NCI-H2029 treated with DMSO at 0.1 percent for 48 hours (cell line): ENCODE results near the gene RPS2.
"Not testable (repeated sequence)": the region's sequence is repeated elsewhere in the genome, so short reads cannot be mapped to it uniquely, and the experiment has no call there.

ENCODE experiments used
- DNase-seq: peaks from one replicate; lab custom pipeline; 2025; lab: John Stamatoyannopoulos, UW

RPS2 gene

DNA sequence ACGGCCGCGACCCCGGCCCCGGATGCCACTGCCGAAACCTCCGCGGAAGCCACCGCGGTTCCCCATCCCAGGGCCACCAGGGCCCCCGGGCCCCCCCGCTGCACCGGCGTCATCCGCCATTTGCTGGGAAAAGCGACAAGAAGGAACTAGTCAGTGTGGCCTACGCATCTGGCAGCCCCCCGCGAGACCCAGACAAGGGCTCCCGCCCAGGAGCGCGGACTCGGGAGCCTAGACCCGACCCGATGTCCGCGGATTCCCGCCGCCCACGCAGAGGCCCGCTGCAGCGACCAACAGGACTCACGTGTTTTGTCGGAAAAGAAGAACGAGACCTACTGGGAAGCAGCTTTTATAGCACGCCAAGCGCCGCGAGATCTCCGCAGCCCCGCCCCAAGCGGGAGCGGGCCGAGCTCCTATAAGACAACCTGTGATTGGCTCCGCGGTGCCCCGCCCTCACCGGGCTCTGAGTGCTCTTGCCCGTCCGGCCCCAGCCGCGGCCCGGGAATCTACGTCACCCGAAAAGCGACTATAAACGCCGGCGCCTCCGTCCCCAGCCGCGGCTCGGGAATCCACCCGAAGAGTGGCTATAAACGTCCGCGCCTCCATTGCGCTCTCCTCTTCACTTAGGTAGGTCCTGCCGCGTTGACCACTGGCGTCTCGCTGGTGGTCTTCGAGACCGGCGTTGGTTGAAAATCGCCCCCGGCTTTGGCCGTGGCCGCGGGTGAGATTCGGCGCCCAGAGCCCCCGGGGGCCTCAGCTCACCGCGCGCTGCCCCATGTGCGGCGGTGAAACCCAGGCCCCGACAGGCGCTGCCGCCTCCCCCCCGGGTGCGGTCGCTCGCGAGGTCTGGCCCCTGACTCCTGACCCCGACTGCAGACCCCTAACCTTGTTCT lies at the start of gene RPS2:
RPS2 (minus strand) TSS at position 321 of the 890 bp plus-strand sequence; CDS start at position 120, 201 bp downstream.
- DNase-seq, result peak; percentile 92

- no peak for DNase-seq
These were observed 48.9 kb upstream of the RPS2 start for GRCh38 chr16:2013527-2013926.

GRCh38 chr16:2011726-2012125 lies 47.1 kb upstream of the RPS2 start:
- not testable (repeated sequence) for DNase-seq

DNA sequence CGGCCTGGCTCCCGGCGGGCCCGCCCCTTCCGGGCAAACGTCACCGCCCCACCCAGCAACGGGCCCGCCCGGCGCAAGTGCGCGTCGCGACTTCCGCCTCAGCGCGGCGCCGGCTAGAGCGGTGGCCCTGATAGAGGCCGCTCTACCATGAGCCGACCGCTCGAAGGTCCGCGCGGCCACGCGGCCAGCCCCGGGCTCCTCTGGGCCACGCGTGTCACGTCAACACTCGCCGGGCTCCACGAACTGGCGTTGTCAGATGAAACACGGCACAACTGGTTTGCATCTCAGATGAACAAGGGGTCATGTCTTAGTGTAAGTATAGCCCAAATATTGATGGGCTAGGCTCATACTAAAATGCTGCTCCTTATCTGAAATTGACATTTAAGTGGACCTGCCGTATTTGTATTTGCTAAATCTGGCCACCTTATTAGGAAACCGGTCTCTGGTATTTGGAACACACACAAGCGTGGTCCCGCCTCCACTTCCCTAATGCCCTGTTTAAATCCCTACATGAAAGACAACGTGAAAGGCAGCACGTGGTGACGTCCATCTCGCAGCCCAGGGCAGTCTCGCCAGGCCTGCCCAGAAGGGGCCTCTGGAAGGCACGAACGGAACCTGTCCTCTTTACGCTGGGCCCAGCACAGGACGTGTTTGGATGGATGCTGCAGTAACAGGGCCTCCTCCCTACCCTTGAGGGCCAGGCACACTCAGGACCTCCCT lies 45.3 kb upstream of the RPS2 start, which contains the start of gene ZNF598:
ZNF598 (minus strand) TSS at position 31 of the 720 bp plus-strand sequence.
- peak; percentile 26 for DNase-seq

DNA sequence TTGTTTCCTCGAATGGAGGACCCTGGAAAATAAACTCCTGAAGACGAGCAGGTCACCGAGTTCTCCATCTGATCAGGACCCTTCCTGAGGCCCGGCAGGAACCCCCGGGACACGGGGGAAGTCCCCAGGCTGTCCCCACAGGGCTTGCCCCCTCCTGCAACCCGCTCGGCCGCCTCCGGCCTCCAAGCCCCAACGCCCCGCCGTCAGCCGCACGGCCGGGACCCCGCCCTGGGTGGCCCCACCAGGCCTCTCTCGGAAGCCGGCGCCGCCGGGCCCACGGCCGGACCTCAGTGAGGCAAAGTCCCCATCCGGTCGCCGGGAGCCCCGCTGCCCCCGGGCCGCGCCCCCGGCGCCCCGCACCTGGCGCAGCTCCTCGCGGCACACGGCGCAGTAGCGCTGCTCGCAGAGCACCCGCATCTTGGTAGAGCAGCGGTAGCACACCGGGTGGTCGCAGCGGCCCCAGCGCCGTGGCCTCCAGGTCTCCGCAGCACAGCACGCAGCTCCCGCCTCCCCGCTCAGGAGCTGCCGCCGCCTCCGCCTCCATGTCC lies 44.6 kb upstream of the RPS2 start:
- no peak for DNase-seq

DNA sequence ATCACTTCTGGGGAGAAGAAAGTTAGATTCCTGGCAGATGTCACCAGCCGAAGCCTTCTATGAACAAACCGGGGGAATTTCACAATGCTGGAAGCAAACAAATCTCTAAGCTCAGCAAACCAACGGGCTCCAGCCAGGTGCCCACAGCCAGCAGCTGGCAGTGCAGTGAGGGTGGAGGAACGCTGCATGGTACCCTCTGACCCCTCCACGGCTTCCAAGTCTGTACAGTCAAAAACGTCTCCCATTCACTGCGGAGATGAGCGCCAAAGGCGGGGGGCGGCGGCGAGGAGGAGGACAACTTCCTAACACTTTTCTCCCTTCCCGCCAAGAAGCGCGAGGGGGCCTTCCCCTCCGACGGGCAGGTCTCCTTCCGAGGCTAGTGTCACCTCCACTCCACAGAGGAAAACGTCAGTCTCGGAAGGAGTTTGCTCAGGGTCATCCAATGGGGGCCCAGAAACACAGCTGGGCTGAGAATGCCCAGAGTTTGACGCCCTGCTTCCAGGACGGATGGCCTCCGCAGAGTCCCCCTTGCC lies 44.1 kb upstream of the RPS2 start:
- DNase-seq, result no peak

DNA sequence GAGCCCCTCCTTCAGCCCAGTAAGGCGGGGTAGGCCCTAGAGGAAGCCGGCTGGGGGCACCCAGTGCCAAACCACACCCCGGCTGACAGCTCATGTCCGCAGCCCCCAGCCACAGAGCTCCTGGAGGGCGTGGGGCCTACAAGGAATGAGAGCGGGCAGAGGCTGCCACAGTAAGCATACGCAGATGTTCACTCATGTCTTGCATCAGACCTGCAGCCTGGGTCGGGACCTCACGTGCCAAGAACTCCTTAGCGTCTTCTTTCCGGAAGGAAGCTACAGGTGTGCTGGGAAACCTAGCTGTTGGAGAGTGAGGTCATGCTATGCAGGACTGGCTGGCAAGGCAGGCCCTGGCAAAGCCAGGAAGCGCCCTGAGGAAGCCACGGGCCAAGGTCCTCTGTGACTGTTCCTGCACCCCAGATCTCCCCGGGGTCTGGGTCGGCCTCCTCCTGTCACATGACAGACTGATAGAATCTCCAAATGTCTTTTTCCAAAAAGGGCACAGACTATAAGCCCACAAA lies 43.4 kb upstream of the RPS2 start:
- peak; percentile 24 for DNase-seq

- DNase-seq, result no peak
These were observed 42.6 kb upstream of the RPS2 start for GRCh38 chr16:2007081-2007836.

DNA sequence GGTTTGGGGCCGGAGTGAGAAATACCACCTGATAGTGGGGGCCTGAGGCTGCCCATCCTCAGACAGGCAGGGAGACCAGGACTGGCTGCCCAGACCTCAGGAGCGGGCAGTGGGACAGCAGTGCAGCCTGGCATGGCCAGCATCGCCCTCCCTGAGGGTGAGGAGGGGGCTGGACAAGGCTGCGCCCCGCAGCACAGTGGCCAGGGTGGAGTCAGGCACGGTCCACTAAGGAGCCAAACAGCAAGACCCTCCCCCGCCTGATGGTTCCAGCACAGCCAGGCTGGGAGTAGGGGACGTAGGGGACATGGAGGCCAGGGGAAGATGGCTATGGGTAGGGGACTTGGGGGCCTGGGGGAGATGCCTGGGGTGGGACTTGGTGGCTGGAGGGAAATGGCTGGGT lies 41.7 kb upstream of the RPS2 start:
- DNase-seq, result no peak

GRCh38 chr16:2005646-2006045 lies 41.0 kb upstream of the RPS2 start:
- no peak for DNase-seq

- DNase-seq, result no peak
These were observed 40.3 kb upstream of the RPS2 start for GRCh38 chr16:2004795-2005517.

- DNase-seq, result peak; percentile 56
These were observed 39.4 kb upstream of the RPS2 start for GRCh38 chr16:2003827-2004641.

GRCh38 chr16:2003231-2003826 lies 38.7 kb upstream of the RPS2 start:
- DNase-seq, result no peak

DNA sequence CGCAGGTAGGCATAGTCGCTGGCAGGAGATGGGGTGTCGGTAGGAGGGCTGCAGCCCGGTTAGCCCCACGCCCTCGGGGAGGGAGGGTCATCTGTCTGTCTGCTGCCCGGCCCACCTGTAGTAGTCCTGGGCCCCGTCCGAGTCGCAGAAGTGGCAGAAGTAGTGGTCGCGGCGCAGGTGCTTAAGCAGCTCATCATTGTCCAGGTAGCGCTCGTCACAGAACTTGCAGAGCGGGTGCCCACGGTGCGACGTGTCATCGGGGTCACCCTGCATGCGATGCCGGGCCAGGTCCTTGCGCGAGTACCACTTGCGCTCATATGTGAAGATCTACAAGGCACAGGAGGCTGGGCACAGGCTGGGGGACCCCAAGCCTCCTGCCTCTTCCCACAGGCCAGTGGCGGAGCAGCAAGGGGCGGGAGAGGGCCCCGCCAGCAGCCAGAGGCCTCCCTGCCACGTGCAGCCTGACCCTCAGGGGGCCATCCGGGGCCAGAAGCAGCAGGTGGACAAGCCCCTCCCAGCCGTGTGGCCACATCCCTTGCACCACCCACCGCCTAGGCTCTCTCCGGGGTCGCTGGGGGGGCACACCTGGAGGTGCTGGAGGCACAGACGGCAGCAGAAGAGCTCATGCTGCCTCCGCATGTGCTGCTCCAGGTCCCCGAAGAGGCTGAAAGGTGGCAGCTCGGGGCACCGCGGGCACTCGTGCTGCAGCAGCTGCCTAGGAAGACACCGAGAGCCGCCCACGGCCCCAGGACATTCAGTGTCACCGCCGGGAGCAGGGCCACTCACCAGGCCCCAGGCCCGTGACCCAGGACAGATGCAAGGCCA lies 38.0 kb upstream of the RPS2 start:
- DNase-seq, result no peak

- no peak for DNase-seq
These were observed 37.1 kb upstream of the RPS2 start for GRCh38 chr16:2001456-2002355.

DNA sequence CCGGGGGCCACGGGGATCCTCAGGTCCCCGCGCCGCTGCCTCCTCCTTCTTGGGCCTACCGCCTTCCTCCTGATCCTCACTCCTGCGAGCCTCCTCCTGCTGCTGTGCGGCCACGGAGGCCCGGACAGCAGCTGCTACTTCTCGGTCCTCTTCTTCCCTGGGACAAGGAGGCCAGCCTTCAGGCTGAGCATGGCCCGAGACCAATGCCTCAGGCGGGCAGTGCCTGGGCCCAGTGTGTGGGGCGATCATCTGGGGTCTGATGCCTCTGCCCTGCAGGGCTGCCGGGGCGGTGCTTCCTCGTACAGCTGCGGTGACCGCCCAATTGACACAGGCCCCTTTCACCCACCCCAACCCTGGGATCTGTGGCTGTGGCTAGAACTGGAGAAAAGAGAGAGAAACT lies 36.4 kb upstream of the RPS2 start:
- DNase-seq, result no peak

DNA sequence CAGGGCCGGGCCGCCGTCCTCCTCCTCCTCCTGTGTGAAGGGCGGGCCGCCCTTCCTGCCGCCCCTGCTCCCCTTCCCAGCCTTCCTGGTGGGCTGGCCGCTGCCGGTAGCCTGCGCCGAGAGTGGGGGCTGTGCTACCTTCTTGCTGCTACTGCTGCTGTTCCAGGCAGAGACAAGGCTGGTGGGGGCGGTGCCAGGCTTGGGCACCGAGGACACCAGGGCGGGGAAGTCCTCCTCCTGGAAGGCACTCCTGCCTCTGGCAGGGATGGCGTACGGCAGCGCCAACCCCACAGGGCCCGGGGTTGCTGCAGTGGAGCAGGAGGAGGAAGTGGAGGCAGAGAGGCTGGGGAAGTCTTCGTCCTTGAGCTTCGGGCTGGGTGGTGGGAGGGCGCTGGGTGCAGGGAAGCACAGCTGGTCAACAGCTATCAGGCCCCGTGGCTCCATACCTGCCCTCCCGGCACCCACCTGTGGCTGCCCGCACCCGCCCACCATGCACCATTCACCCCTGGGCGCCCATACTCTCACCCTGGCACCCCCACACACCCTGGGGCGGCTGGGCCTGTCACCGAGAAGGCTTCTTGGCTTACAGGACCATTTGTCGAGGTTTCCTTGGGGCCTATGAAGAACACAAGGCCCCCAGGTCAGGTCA lies 35.4 kb upstream of the RPS2 start:
- no peak for DNase-seq
